Measurements from ENCODE around the gene DGKZ. TPM values are rescaled to one million over a fixed set of nuclear protein-coding genes. Genes with fewer than 3 reads are reported as not detected.

The DGKZ gene
- polyA plus RNA-seq, 3 donors, result 30.4 to 217 (median 33.4) TPM

- Mint-ChIP-seq H3K36me3 (peaks cover 60 to 72% of the 10 kb centered on the region in 2 donors), H3K27ac (peak overlapping the region in 1 of 7 donors; percentile 30)
- H3K4me3 ChIP-seq (replicated peaks in 1 of 3; ENCODE audit: low read depth in 2 of 3, low read length in 3 of 3), result no peak overlapping the region
These were observed 62.8 kb downstream of the DGKZ start for GRCh38 chr11:46410021-46410420.

GRCh38 chr11:46413760-46414465 is 66.7 kb downstream of the DGKZ start:
- Histone ChIP-seq H2AFZ (ENCODE audit: insufficient read depth, low read depth, low read length, poor library complexity, severe bottlenecking) (no peak overlapping the region), H3K4me2 (replicated peaks; ENCODE audit: extremely low read depth, low read length, poor library complexity, severe bottlenecking) (no peak overlapping the region), H4K20me1 (ENCODE audit: insufficient read depth, low read length) (no peaks in the 10 kb centered on the region), H3K9ac (ENCODE audit: insufficient read depth, low read length, poor library complexity, severe bottlenecking) (no peak overlapping the region), H3K79me2 (ENCODE audit: insufficient read depth, low read length) (no peaks in the 10 kb centered on the region), H3K36me3 (replicated peaks in 1 of 2; ENCODE audit: control insufficient read depth in 1 of 2, insufficient read depth in 2 of 2, low read length in 2 of 2) (peaks cover 53 to 78% of the 10 kb centered on the region in 2 donors), H3K27me3 (ENCODE audit: control insufficient read depth in 2 of 2, insufficient read depth in 2 of 2, low read length in 2 of 2) (no peaks in the 10 kb centered on the region), H3K9me3 (replicated peaks in 1 of 2; ENCODE audit: control insufficient read depth in 1 of 2, insufficient read depth in 1 of 2, low read length in 2 of 2) (no peaks in the 10 kb centered on the region), H3K27ac (ENCODE audit: low read depth in 1 of 2, low read length in 2 of 2) (no peak overlapping the region), H3K4me3 (replicated peaks in 1 of 3; ENCODE audit: low read depth in 2 of 3, low read length in 3 of 3) (no peak overlapping the region), H3K4me1 (ENCODE audit: control insufficient read depth in 1 of 2, insufficient read depth in 2 of 2, low read length in 2 of 2) (no peaks in the 10 kb centered on the region)
- Mint-ChIP-seq H3K9me3 (no peaks in the 10 kb centered on the region), H3K4me3 (no peak overlapping the region), H3K27me3 (ENCODE audit: low read depth in 3 of 3) (no peaks in the 10 kb centered on the region), H3K36me3 (peaks cover 63 to 74% of the 10 kb centered on the region in 2 donors), H3K4me1 (no peaks in the 10 kb centered on the region), H3K27ac (no peak overlapping the region)
- intact Hi-C loops (cut with micrococcal nuclease), result no loop called here
- no peak for TF ChIP-seq CTCF (IDR thresholded peaks at IDR 0.05)
- DNase-seq, result no peak
- 96% methylated on average over 8 of the region's 9 CpGs for WGBS (ENCODE audit: insufficient coverage)

More at GRCh38 chr11:46410021-46410420, 62.8 kb downstream of the DGKZ start:
- peaks cover 49 to 75% of the 10 kb centered on the region in 2 donors for H3K36me3 ChIP-seq (replicated peaks in 1 of 2; ENCODE audit: control insufficient read depth in 1 of 2, insufficient read depth in 2 of 2, low read length in 2 of 2)
- no peak for TF ChIP-seq CTCF (IDR thresholded peaks at IDR 0.05)
- Mint-ChIP-seq H3K4me3 (no peak overlapping the region), H3K4me1 (no peaks in the 10 kb centered on the region), H3K27me3 (ENCODE audit: low read depth in 3 of 3) (no peaks in the 10 kb centered on the region), H3K9me3 (no peaks in the 10 kb centered on the region)
- no peaks in the 10 kb centered on the region for H4K20me1 ChIP-seq (ENCODE audit: insufficient read depth, low read length)
- no peak for DNase-seq
- no peak overlapping the region for H2AFZ ChIP-seq (ENCODE audit: insufficient read depth, low read depth, low read length, poor library complexity, severe bottlenecking)
- intact Hi-C loops (cut with micrococcal nuclease), result no loop called here
- H3K27ac ChIP-seq (ENCODE audit: low read depth in 1 of 2, low read length in 2 of 2), result no peak overlapping the region
- no CpG with 5 or more reads among the region's 5 CpGs for WGBS (ENCODE audit: insufficient coverage)
- H3K4me2 ChIP-seq (replicated peaks; ENCODE audit: extremely low read depth, low read length, poor library complexity, severe bottlenecking), result no peak overlapping the region
- no peaks in the 10 kb centered on the region for H3K4me1 ChIP-seq (ENCODE audit: control insufficient read depth in 1 of 2, insufficient read depth in 2 of 2, low read length in 2 of 2)
- no peaks in the 10 kb centered on the region for H3K79me2 ChIP-seq (ENCODE audit: insufficient read depth, low read length)
- H3K27me3 ChIP-seq (ENCODE audit: control insufficient read depth in 2 of 2, insufficient read depth in 2 of 2, low read length in 2 of 2), result no peaks in the 10 kb centered on the region
- no peak overlapping the region for H3K9ac ChIP-seq (ENCODE audit: insufficient read depth, low read length, poor library complexity, severe bottlenecking)
- H3K9me3 ChIP-seq (replicated peaks in 1 of 2; ENCODE audit: control insufficient read depth in 1 of 2, insufficient read depth in 1 of 2, low read length in 2 of 2), result no peaks in the 10 kb centered on the region

All from CD14-positive monocyte (primary cell).